ENCODE results near the gene RHOD. TPM values are rescaled to one million over a fixed set of nuclear protein-coding genes. Genes with fewer than 3 reads are reported as not detected.
A peak's percentile ranks its signal among the peaks of the same experiment; 100 is the strongest.

RHOD gene
- total and polyA plus RNA-seq, 2 donors (not counting 3 experiments of a cell fraction or from before 2014, with no cell fraction given) = 10.6 to 17.9 TPM

- peaks cover 20 to 21% of the 10 kb centered on the region in 2 experiments for H3K27me3 ChIP-seq (ENCODE audit: control insufficient read depth in 2 of 2, insufficient read depth in 2 of 2, low read length in 2 of 2)
- H3K36me3 ChIP-seq (ENCODE audit: control insufficient read depth in 2 of 2, extremely low read depth in 1 of 2, insufficient read depth in 2 of 2, low read length in 2 of 2) = no peaks in the 10 kb centered on the region
- no peak overlapping the region for H3K9ac ChIP-seq (replicated peaks; ENCODE audit: extremely low read depth, insufficient read depth, low read length)
- no peak overlapping the region for H3K4me3 ChIP-seq (replicated peaks in 1 of 3; ENCODE audit: insufficient read depth in 1 of 3, low read depth in 1 of 3, low read length in 3 of 3)
- no peak for FAIRE-seq
- ChIA-PET POLR2A (no interaction called here), CTCF (interaction anchor here (0.9 to 1.6 kb wide), 7 partner anchors 23 to 129 kb away, joined by 3 to 11 read pairs (median 4); partner anchors contain the start of gene PC)
- no peaks in the 10 kb centered on the region for H4K20me1 ChIP-seq (replicated peaks; ENCODE audit: control insufficient read depth, extremely low read depth, insufficient read depth, low read length)
- no peak overlapping the region for H2AFZ ChIP-seq (ENCODE audit: low read depth, low read length)
- dilution Hi-C loops (cut with MboI; ENCODE audit: extremely low pct_ligation_motif_present, low sequenced_read_pairs) (no loop called here), intact Hi-C loops (cut with micrococcal nuclease) (loop anchor here (5.0 kb wide), 1 partner anchor 39 kb away; no protein-coding TSS in a partner anchor)
- H3K9me3 ChIP-seq (replicated peaks; ENCODE audit: control insufficient read depth, insufficient read depth, low read length) = no peaks in the 10 kb centered on the region
- no peak overlapping the region for H3K27ac ChIP-seq (ENCODE audit: insufficient read depth, low read depth, low read length)
- no peak for DNase-seq (ENCODE audit: low read depth, low spot score)
- H3K79me2 ChIP-seq (ENCODE audit: control insufficient read depth, insufficient read depth, low read length) = no peaks in the 10 kb centered on the region
- H3K4me2 ChIP-seq (ENCODE audit: insufficient read depth, low read length) = no peak overlapping the region
- BruUV-seq (replicated peaks) = no TSS peak
- TF ChIP-seq MYC (IDR thresholded peaks at IDR 0.05; ENCODE audit: low read depth, low read length) = no peak
- no peak for TF ChIP-seq POLR2AphosphoS5 (IDR thresholded peaks at IDR 0.05; ENCODE audit: insufficient read depth, low read depth, low read length)
- no peak for TF ChIP-seq GATA2 (IDR thresholded peaks at IDR 0.05; ENCODE audit: insufficient read depth, insufficient read length, low read depth, low read length)
- no peak for TF ChIP-seq FOS (IDR thresholded peaks at IDR 0.05; ENCODE audit: borderline replicate concordance, insufficient read depth, low read length)
- no peak for TF ChIP-seq JUN (IDR thresholded peaks at IDR 0.05; ENCODE audit: borderline replicate concordance, insufficient read depth, insufficient read length, low read depth)
- TF ChIP-seq POLR2A (IDR thresholded peaks at IDR 0.05; ENCODE audit: low read depth, low read length) = no peak
- TF ChIP-seq EZH2 (IDR thresholded peaks at IDR 0.05; ENCODE audit: borderline replicate concordance, low read depth, low read length, severe bottlenecking) = no peak
- H3K9me1 ChIP-seq (replicated peaks; ENCODE audit: control insufficient read depth, extremely low read depth, insufficient read depth, low read length) = no peaks in the 10 kb centered on the region
- peaks cover 6% of the 10 kb centered on the region for H3K4me1 ChIP-seq (ENCODE audit: control insufficient read depth, extremely low read depth, insufficient read depth, low read length)
These were observed 35.7 kb upstream of the RHOD start for GRCh38 chr11:67020949-67021348.

GRCh38 chr11:67022341-67022933 lies 34.2 kb upstream of the RHOD start:
- H3K27ac ChIP-seq (ENCODE audit: insufficient read depth, low read depth, low read length) = no peak overlapping the region
- H3K27me3 ChIP-seq (ENCODE audit: control insufficient read depth in 2 of 2, insufficient read depth in 2 of 2, low read length in 2 of 2) = peaks cover 20 to 21% of the 10 kb centered on the region in 2 experiments
- ChIA-PET POLR2A (interaction anchor here (0.6 kb wide), 1 partner anchor 10 kb away, joined by 3 read pairs; no protein-coding TSS in a partner anchor), CTCF (interaction anchor here (0.7 to 2.2 kb wide), 25 partner anchors 8 to 615 kb away, joined by 3 to 11 read pairs (median 4); partner anchors contain the start of genes PC and RCE1)
- DNase-seq (ENCODE audit: low read depth, low spot score) = no peak
- H3K79me2 ChIP-seq (ENCODE audit: control insufficient read depth, insufficient read depth, low read length) = no peaks in the 10 kb centered on the region
- H4K20me1 ChIP-seq (replicated peaks; ENCODE audit: control insufficient read depth, extremely low read depth, insufficient read depth, low read length) = no peaks in the 10 kb centered on the region
- H2AFZ ChIP-seq (ENCODE audit: low read depth, low read length) = no peak overlapping the region
- no peaks in the 10 kb centered on the region for H3K9me3 ChIP-seq (replicated peaks; ENCODE audit: control insufficient read depth, insufficient read depth, low read length)
- dilution Hi-C loops (cut with MboI; ENCODE audit: extremely low pct_ligation_motif_present, low sequenced_read_pairs) = no loop called here
- no TSS peak for BruUV-seq (replicated peaks)
- H3K9me1 ChIP-seq (replicated peaks; ENCODE audit: control insufficient read depth, extremely low read depth, insufficient read depth, low read length) = no peaks in the 10 kb centered on the region
- no peak for FAIRE-seq
- no peaks in the 10 kb centered on the region for H3K36me3 ChIP-seq (ENCODE audit: control insufficient read depth in 2 of 2, extremely low read depth in 1 of 2, insufficient read depth in 2 of 2, low read length in 2 of 2)
- no peak overlapping the region for H3K4me3 ChIP-seq (replicated peaks in 1 of 3; ENCODE audit: insufficient read depth in 1 of 3, low read depth in 1 of 3, low read length in 3 of 3)
- H3K4me2 ChIP-seq (ENCODE audit: insufficient read depth, low read length) = peak overlapping the region; percentile 52
- peaks cover 6% of the 10 kb centered on the region for H3K4me1 ChIP-seq (ENCODE audit: control insufficient read depth, extremely low read depth, insufficient read depth, low read length)
- H3K9ac ChIP-seq (replicated peaks; ENCODE audit: extremely low read depth, insufficient read depth, low read length) = no peak overlapping the region
- intact Hi-C loops (cut with micrococcal nuclease) = loop anchor here (5.0 kb wide), 1 partner anchor 40 kb away; no protein-coding TSS in a partner anchor
- TF ChIP-seq MAX (IDR thresholded peaks at IDR 0.05; ENCODE audit: insufficient read depth, insufficient read length) (no peak), POLR2A (IDR thresholded peaks at IDR 0.05; ENCODE audit: low read depth, low read length) (no peak), GATA2 (IDR thresholded peaks at IDR 0.05; ENCODE audit: insufficient read depth, insufficient read length, low read depth, low read length) (no peak), POLR2AphosphoS5 (IDR thresholded peaks at IDR 0.05; ENCODE audit: insufficient read depth, low read depth, low read length) (no peak), CTCF (IDR thresholded peaks at IDR 0.05; ENCODE audit: extremely low read depth in 1 of 2, insufficient read depth in 1 of 2, low read depth in 1 of 2, low read length in 2 of 2) (no peak), FOS (IDR thresholded peaks at IDR 0.05; ENCODE audit: borderline replicate concordance, insufficient read depth, low read length) (no peak), MYC (IDR thresholded peaks at IDR 0.05; ENCODE audit: low read depth, low read length) (no peak)
